Endothelial cell of umbilical vein (primary cell): ENCODE measurements around the gene PRG2. TPM values are rescaled to one million over a fixed set of nuclear protein-coding genes. Genes with fewer than 3 reads are reported as not detected.
A peak's percentile ranks its signal among the peaks of the same experiment; 100 is the strongest.

Source experiments
- BruUV-seq: library from RNA; stranded (reverse); fragments of 400-500 nt; replicated peaks from 2 replicates; lab custom pipeline; 2021; lab: Mats Ljungman, UMichigan
- CTCF ChIA-PET: fragments of 300-600, 350-600 bp; sonication (Branson Sonifier 250); formaldehyde crosslinking; loops from one replicate; lab custom pipeline; 2021; ENCODE audit warnings: antibody characterized with exemption, inconsistent platforms; lab: Charles Lee
- POLR2A ChIA-PET: fragments of 300-600, 350-600 bp; sonication (Branson Sonifier 250); formaldehyde crosslinking; loops from one replicate; lab custom pipeline; 2021; ENCODE audit warnings: antibody characterized with exemption, inconsistent platforms; lab: Charles Lee
- DNase-seq: peaks from one replicate; pipeline ENCODE4 v3.0.0-alpha.2; 2011; ENCODE audit warnings: low read depth, low spot score
- FAIRE-seq: peaks from 2 replicates; lab custom pipeline; 2011; peaks lifted over from hg19 to GRCh38; lab: Jason Lieb, UNC
- H2AFZ ChIP-seq: 2 replicates; pipeline ENCODE4 v1.6.0; 2012; ENCODE audit warnings: low read depth, low read length, control low read depth, inconsistent platforms
- H3K27ac ChIP-seq: 2 replicates; pipeline ENCODE4 v1.5.1; 2011; ENCODE audit warnings: low read depth, mild to moderate bottlenecking, control low read depth, low read length, moderate library complexity; ENCODE audit not compliant: insufficient read depth
- H3K27me3 ChIP-seq, 2 experiments: 2 replicates each; pipeline versions ENCODE4 v1.6.0 to v1.6.1; 2011; ENCODE audit warnings: low read length in 2 of 2, mixed read lengths in 1 of 2; ENCODE audit not compliant: control insufficient read depth in 2 of 2, insufficient read depth in 2 of 2
- H3K36me3 ChIP-seq, 2 experiments: 2 replicates in 1 of 2; 3 replicates in 1 of 2; pipeline ENCODE4 v1.5.1; 2011; ENCODE audit warnings: low read length in 2 of 2, mild to moderate bottlenecking in 1 of 2, moderate library complexity in 1 of 2; ENCODE audit not compliant: control insufficient read depth in 2 of 2, insufficient read depth in 2 of 2; ENCODE audit errors: extremely low read depth in 1 of 2
- H3K4me1 ChIP-seq: 3 replicates; pipeline ENCODE4 v1.5.1; 2011; ENCODE audit warnings: mild to moderate bottlenecking, low read length; ENCODE audit not compliant: control insufficient read depth, insufficient read depth; ENCODE audit errors: extremely low read depth
- H3K4me2 ChIP-seq: 2 replicates; pipeline ENCODE4 v1.6.1; 2011; ENCODE audit warnings: low read length, control low read depth, mixed read lengths; ENCODE audit not compliant: insufficient read depth
- H3K4me3 ChIP-seq, 3 experiments: fragments of 200-600 bp in 1 of 3; sonication (generic), shearing (Covaris generic) in 1 of 3; replicated peaks in 1 of 3; 2 replicates each; pipeline ENCODE4 v1.5.1; 2011 to 2016; ENCODE audit warnings: control low read depth in 3 of 3, low read length in 3 of 3, mild to moderate bottlenecking in 2 of 3, inconsistent platforms in 1 of 3, low read depth in 1 of 3, moderate library complexity in 1 of 3; ENCODE audit not compliant: insufficient read depth in 1 of 3
- H3K79me2 ChIP-seq: 2 replicates; pipeline ENCODE4 v1.6.0; 2012; ENCODE audit warnings: low read length, inconsistent platforms; ENCODE audit not compliant: control insufficient read depth, insufficient read depth
- H3K9ac ChIP-seq: replicated peaks from 2 replicates; pipeline ENCODE3; 2011; ENCODE audit warnings: low read length, control low read depth; ENCODE audit not compliant: insufficient read depth; ENCODE audit errors: extremely low read depth
- H3K9me1 ChIP-seq: replicated peaks from 3 replicates; pipeline ENCODE4 v1.6.0; 2011; ENCODE audit warnings: mild to moderate bottlenecking, low read length; ENCODE audit not compliant: control insufficient read depth, insufficient read depth; ENCODE audit errors: extremely low read depth
- H3K9me3 ChIP-seq: replicated peaks from 2 replicates; pipeline ENCODE4 v1.5.1; 2012; ENCODE audit warnings: low read length, inconsistent platforms; ENCODE audit not compliant: control insufficient read depth, insufficient read depth
- H4K20me1 ChIP-seq: replicated peaks from 2 replicates; pipeline ENCODE3; 2011; ENCODE audit warnings: mild to moderate bottlenecking, low read length; ENCODE audit not compliant: control insufficient read depth, insufficient read depth; ENCODE audit errors: extremely low read depth
- EZH2 ChIP-seq: IDR thresholded peaks from 2 replicates; pipeline ENCODE4 v1.6.1; 2012; ENCODE audit warnings: borderline replicate concordance, low read depth, mild to moderate bottlenecking, moderate library complexity, low read length, inconsistent platforms; ENCODE audit not compliant: severe bottlenecking
- FOS ChIP-seq: IDR thresholded peaks from 2 replicates; pipeline ENCODE4 v1.6.1; 2011; ENCODE audit warnings: mild to moderate bottlenecking, low read length, moderate library complexity, borderline replicate concordance; ENCODE audit not compliant: insufficient read depth
- GATA2 ChIP-seq: IDR thresholded peaks from 2 replicates; pipeline ENCODE4 v1.7.0; 2011; ENCODE audit warnings: low read depth, mild to moderate bottlenecking, moderate library complexity, mixed read lengths, low read length; ENCODE audit not compliant: insufficient read length, insufficient read depth
- JUN ChIP-seq: IDR thresholded peaks from 2 replicates; pipeline ENCODE4 v1.6.1; 2011; ENCODE audit warnings: borderline replicate concordance, low read depth; ENCODE audit not compliant: insufficient read length, insufficient read depth
- MAX ChIP-seq: IDR thresholded peaks from 2 replicates; pipeline ENCODE4 v1.6.1; 2011; ENCODE audit not compliant: insufficient read depth, insufficient read length
- MYC ChIP-seq: IDR thresholded peaks from one replicate; pipeline ENCODE4 v1.6.1; 2011; ENCODE audit warnings: mild to moderate bottlenecking, low read depth, low read length
- POLR2A ChIP-seq: IDR thresholded peaks from 2 replicates; pipeline ENCODE4 v1.6.1; 2012; ENCODE audit warnings: low read depth, mild to moderate bottlenecking, control low read depth, low read length
- POLR2AphosphoS5 ChIP-seq: IDR thresholded peaks from 2 replicates; pipeline ENCODE4 v1.6.1; 2012; ENCODE audit warnings: low read depth, mild to moderate bottlenecking, control low read depth, low read length, moderate library complexity; ENCODE audit not compliant: insufficient read depth
- dilution Hi-C: fragments of 300-500 bp; cut with MboI; formaldehyde crosslinking; loops from one replicate; pipeline ENCODE4 v1.15.0; 2019; ENCODE audit warnings: low sequenced_read_pairs; ENCODE audit not compliant: extremely low pct_ligation_motif_present
- intact Hi-C: fragments of 100-400 bp; cut with micrococcal nuclease; formaldehyde crosslinking; loops from one replicate; pipeline ENCODE4 v1.10.0; 2022
- polyA plus RNA-seq, 4 experiments: library from polyadenylated mRNA; depleted of rRNA in 3 of 4; stranded (reverse) in 3 of 4; unstranded in 1 of 4; fragments of >200 nt; gene quantifications; 2 replicates each; pipeline versions ENCODE4 v1.2.1 to v1.2.3, GENCODE V29; 2011 to 2012; ENCODE audit warnings: missing spikeins in 1 of 4
- total RNA-seq: library from RNA; stranded (reverse); gene quantifications from 2 replicates; pipeline ENCODE4 v1.2.3, GENCODE V29; 2021
- TF ChIP-seq, protein P1 (sequence below), 2 donors: IDR thresholded peaks; 1 replicate in 1 of 2; 2 replicates in 1 of 2; pipeline ENCODE4 v1.5.1; 2011; ENCODE audit warnings: low read length in 2 of 2, mild to moderate bottlenecking in 2 of 2, moderate library complexity in 2 of 2, control low read depth in 1 of 2, inconsistent platforms in 1 of 2, low read depth in 1 of 2; ENCODE audit not compliant: insufficient read depth in 1 of 2; ENCODE audit errors: extremely low read depth in 1 of 2

The PRG2 gene
- total and polyA plus RNA-seq, 2 donors (not counting 3 experiments of a cell fraction or from before 2014, with no cell fraction given): 0.08 to 0.55 TPM

DNA sequence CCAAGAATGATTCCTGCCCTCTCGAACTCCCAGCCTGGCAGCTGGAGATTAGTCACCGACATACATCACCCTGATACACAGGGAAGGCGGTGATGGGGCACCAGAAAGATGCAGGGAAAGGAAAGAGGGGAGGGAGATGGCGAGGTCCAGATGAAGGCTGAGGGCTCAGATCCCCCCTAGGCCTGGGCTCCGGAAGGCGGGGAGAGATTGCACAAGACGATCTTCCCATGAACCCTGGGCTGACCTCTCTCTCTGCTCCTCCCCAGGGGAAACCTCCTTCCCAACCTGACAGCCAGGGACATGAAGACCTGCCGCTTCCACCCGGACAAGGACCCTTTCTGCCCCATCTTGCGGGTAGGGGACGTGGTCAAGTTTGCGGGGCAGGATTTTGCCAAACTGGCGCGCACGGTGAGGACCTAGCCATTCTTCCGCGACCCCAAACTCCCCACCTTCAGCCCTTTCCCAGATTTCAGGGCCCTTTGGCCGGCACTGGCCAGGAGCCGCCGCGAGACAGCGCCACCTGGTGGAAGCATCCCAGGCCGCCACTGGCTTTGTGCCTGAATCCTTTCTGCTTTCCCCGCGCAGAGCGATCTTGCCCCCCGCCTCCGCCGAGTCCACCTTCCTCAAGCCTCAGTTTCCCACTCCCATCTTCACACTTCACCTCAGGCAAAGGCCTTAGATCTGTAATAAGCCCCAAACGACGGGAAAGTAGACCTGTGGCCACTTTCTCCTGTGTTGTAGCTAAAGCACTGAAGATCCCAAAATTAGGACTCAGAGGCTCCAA, 40.8 kb downstream of the PRG2 start:
- intact Hi-C loops: loop anchor here (1.0 to 5.0 kb wide), 3 partner anchors 58 to 1173 kb away; no protein-coding TSS in a partner anchor
- Histone ChIP-seq H3K27ac (no peak overlapping the region), H3K27me3 (no peaks in the 10 kb centered on the region), H4K20me1 (no peaks in the 10 kb centered on the region), H3K4me2 (no peak overlapping the region), H3K9me1 (no peaks in the 10 kb centered on the region), H3K36me3 (no peaks in the 10 kb centered on the region), H3K4me1 (no peaks in the 10 kb centered on the region), H3K9me3 (no peaks in the 10 kb centered on the region), H2AFZ (peak overlapping the region; percentile 89), H3K4me3 (no peak overlapping the region), H3K9ac (no peak overlapping the region), H3K79me2 (no peaks in the 10 kb centered on the region)
- no TSS peak for BruUV-seq
- ChIA-PET POLR2A (no interaction called here), CTCF (interaction anchor here (0.6 to 2.3 kb wide), 23 partner anchors 9 to 710 kb away, joined by 3 to 13 read pairs (median 3); partner anchors contain the start of genes P2RX3 and RTN4RL2)
- dilution Hi-C loops: no loop called here
- DNase-seq: peak; percentile 41
- FAIRE-seq: peak; percentile 15
- TF ChIP-seq MAX (no peak), JUN (no peak), POLR2A (no peak), EZH2 (no peak), GATA2 (no peak), MYC (no peak), FOS (no peak), POLR2AphosphoS5 (no peak)
- TF ChIP-seq, protein P1, sequence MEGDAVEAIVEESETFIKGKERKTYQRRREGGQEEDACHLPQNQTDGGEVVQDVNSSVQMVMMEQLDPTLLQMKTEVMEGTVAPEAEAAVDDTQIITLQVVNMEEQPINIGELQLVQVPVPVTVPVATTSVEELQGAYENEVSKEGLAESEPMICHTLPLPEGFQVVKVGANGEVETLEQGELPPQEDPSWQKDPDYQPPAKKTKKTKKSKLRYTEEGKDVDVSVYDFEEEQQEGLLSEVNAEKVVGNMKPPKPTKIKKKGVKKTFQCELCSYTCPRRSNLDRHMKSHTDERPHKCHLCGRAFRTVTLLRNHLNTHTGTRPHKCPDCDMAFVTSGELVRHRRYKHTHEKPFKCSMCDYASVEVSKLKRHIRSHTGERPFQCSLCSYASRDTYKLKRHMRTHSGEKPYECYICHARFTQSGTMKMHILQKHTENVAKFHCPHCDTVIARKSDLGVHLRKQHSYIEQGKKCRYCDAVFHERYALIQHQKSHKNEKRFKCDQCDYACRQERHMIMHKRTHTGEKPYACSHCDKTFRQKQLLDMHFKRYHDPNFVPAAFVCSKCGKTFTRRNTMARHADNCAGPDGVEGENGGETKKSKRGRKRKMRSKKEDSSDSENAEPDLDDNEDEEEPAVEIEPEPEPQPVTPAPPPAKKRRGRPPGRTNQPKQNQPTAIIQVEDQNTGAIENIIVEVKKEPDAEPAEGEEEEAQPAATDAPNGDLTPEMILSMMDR (IDR thresholded peaks at IDR 0.05; ENCODE audit: extremely low read depth in 1 of 2, insufficient read depth in 1 of 2, low read depth in 1 of 2, low read length in 2 of 2): peak; percentile 88 to 97
